C4-2B (cell line): Measurements from ENCODE around the gene NFKBIL1.

Experiments
- CTCF ChIP-seq: fragments of 450-650 bp; conservative IDR thresholded peaks from 2 replicates; pipeline ENCODE4 v1.5.1; 2017; ENCODE audit warnings: mild to moderate bottlenecking
- ZFX ChIP-seq: fragments of 450-650 bp; IDR thresholded peaks from 2 replicates; pipeline ENCODE4 v1.6.1; 2017

DNA sequence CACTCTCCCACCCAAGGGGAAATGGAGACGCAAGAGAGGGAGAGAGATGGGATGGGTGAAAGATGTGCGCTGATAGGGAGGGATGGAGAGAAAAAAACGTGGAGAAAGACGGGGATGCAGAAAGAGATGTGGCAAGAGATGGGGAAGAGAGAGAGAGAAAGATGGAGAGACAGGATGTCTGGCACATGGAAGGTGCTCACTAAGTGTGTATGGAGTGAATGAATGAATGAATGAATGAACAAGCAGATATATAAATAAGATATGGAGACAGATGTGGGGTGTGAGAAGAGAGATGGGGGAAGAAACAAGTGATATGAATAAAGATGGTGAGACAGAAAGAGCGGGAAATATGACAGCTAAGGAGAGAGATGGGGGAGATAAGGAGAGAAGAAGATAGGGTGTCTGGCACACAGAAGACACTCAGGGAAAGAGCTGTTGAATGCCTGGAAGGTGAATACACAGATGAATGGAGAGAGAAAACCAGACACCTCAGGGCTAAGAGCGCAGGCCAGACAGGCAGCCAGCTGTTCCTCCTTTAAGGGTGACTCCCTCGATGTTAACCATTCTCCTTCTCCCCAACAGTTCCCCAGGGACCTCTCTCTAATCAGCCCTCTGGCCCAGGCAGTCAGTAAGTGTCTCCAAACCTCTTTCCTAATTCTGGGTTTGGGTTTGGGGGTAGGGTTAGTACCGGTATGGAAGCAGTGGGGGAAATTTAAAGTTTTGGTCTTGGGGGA lies 28.7 kb downstream of the NFKBIL1 start:
- TF ChIP-seq CTCF: no peak
- no peak for TF ChIP-seq ZFX
